ENCODE data around the gene HOATZ. TPM values are rescaled to one million over a fixed set of nuclear protein-coding genes. Genes with fewer than 3 reads are reported as not detected.

The HOATZ gene
- total and polyA plus RNA-seq, 2 of the 13 experiments (the other 11 are each of a cell fraction or from before 2014, with no cell fraction given), result not detected

GRCh38 chr11:111537336-111537860 is 22.8 kb downstream of the HOATZ start (continued):
- TF ChIP-seq, protein P1, sequence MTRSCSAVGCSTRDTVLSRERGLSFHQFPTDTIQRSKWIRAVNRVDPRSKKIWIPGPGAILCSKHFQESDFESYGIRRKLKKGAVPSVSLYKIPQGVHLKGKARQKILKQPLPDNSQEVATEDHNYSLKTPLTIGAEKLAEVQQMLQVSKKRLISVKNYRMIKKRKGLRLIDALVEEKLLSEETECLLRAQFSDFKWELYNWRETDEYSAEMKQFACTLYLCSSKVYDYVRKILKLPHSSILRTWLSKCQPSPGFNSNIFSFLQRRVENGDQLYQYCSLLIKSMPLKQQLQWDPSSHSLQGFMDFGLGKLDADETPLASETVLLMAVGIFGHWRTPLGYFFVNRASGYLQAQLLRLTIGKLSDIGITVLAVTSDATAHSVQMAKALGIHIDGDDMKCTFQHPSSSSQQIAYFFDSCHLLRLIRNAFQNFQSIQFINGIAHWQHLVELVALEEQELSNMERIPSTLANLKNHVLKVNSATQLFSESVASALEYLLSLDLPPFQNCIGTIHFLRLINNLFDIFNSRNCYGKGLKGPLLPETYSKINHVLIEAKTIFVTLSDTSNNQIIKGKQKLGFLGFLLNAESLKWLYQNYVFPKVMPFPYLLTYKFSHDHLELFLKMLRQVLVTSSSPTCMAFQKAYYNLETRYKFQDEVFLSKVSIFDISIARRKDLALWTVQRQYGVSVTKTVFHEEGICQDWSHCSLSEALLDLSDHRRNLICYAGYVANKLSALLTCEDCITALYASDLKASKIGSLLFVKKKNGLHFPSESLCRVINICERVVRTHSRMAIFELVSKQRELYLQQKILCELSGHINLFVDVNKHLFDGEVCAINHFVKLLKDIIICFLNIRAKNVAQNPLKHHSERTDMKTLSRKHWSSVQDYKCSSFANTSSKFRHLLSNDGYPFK (CRISPR knock-in tag; IDR thresholded peaks at IDR 0.05; ENCODE audit: borderline replicate concordance), result no peak
- TF ChIP-seq SMARCE1 (IDR thresholded peaks at IDR 0.05; ENCODE audit: borderline replicate concordance) (no peak), SMC3 (IDR thresholded peaks at IDR 0.05; ENCODE audit: low read length) (no peak), GPN1 (CRISPR knock-in tag; IDR thresholded peaks at IDR 0.05; ENCODE audit: borderline replicate concordance) (no peak)

DNA sequence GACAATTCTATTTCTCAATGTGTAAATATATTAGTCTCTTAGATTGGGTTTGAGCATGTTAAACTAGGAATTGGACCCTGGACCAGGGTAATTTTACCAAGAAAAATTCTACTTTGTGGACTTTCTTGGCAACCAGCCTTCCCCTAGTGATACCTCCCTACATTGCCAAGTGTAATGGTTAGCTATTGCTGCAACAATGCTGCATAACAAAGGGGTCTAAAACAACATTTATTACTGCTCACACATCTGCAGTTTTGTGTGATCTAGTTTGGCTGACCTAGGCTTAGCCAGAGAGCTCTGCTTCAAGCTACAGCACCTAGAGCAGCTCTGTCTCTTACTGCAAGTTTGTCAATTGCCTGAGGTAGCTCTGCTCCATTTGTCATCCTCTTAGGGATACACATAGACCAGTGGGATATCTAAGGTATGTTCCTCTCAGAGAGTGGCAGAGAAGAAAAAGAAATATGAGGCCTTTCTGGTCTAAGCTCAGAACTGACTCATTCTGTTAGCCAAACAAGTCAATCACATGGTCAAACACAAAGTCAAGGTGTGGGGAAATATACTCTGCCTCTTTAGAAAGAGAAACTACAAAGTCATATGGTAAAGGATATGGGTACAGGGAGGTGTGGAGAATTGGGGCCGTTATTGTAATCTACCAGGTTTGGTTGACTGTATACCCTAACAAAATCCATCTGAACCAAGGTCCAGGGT is 24.0 kb downstream of the HOATZ start:
- no TSS peak for BruUV-seq (replicated peaks)
- 5% methylated on average over 1 of the region's 1 CpG for WGBS (ENCODE audit: low lambda C conversion rate)
- peak; percentile 56 for ATAC-seq
- TF ChIP-seq FOXK2 (IDR thresholded peaks at IDR 0.05) (no peak), HNRNPUL1 (IDR thresholded peaks at IDR 0.05; ENCODE audit: low read depth, low read length) (no peak), FOSL2 (CRISPR knock-in tag; IDR thresholded peaks at IDR 0.05) (peak; percentile 60), CEBPB (IDR thresholded peaks at IDR 0.05; ENCODE audit: borderline replicate concordance, low read depth, low read length) (peak; percentile 72), NR2F6 (IDR thresholded peaks at IDR 0.05) (no peak), NR2F6 (CRISPR knock-in tag; IDR thresholded peaks at IDR 0.05) (no peak), FOXA3 (CRISPR knock-in tag; IDR thresholded peaks at IDR 0.05) (0 out of 2 replicates have a peak, but pooled peaks have one; percentile 20), MNT (IDR thresholded peaks at IDR 0.05) (peak; percentile 17; the same call in 1 of the 2 replicates), TBX2 (CRISPR knock-in tag; IDR thresholded peaks at IDR 0.05; ENCODE audit: borderline replicate concordance) (no peak), RBAK (CRISPR knock-in tag; IDR thresholded peaks at IDR 0.05) (peak; percentile 96)
- H3K4me2 ChIP-seq (ENCODE audit: low read depth, low read length), result no peak overlapping the region
- H2AFZ ChIP-seq (ENCODE audit: low read length), result no peak overlapping the region
- H4K20me1 ChIP-seq (ENCODE audit: insufficient read depth, low read length), result no peaks in the 10 kb centered on the region
- H3K36me3 ChIP-seq (replicated peaks in 1 of 2; ENCODE audit: control insufficient read depth in 1 of 2, insufficient read depth in 2 of 2, low read length in 2 of 2), result no peaks in the 10 kb centered on the region
- POLR2A ChIA-PET, result no interaction called here
- no peaks in the 10 kb centered on the region for H3K9me3 ChIP-seq (ENCODE audit: low read length)
- intact Hi-C loops (cut with micrococcal nuclease; ENCODE audit: unreplicated experiment) (no loop called here), in situ Hi-C loops (cut with HindIII; ENCODE audit: extremely low pct_ligation_motif_present, low pct_unique_long_range_greater_than_20kb) (no loop called here)
- no peak overlapping the region for H3K4me3 ChIP-seq (replicated peaks in 1 of 3; ENCODE audit: insufficient read depth in 1 of 3, low read depth in 2 of 3, low read length in 3 of 3)
- H3K27me3 ChIP-seq (ENCODE audit: control insufficient read depth in 1 of 2, insufficient read depth in 2 of 2, low read length in 2 of 2), result peaks cover 7 to 45% of the 10 kb centered on the region in 2 experiments; a peak in 4 of 5 replicates
- FAIRE-seq, result no peak
- no peak overlapping the region for H3K27ac ChIP-seq (ENCODE audit: extremely low read length, insufficient read depth, low read length)
- H3K9ac ChIP-seq (ENCODE audit: insufficient read depth, low read depth, low read length), result no peak overlapping the region
- peak; percentile 61 for DNase-seq (ENCODE audit: low spot score)
- no peaks in the 10 kb centered on the region for H3K79me2 ChIP-seq (ENCODE audit: insufficient read depth, low read length)
- peaks cover 34% of the 10 kb centered on the region for H3K4me1 ChIP-seq (ENCODE audit: insufficient read depth, low read length)
- CTCF ChIA-PET (ENCODE audit: low intra/inter-chr PET ratio, low total read pairs), result no interaction called here
